ENCODE data around the gene TEX54. TPM values are rescaled to one million over a fixed set of nuclear protein-coding genes. Genes with fewer than 3 reads are reported as not detected.

TEX54 gene
- total and polyA plus RNA-seq, 2 of the 13 experiments (the other 11 are each of a cell fraction or from before 2014, with no cell fraction given) = not detected

GRCh38 chr11:62787005-62787759 lies 45.5 kb downstream of the TEX54 start, which contains the start of gene TMEM179B (continued):
- TF ChIP-seq ZBTB34 (CRISPR knock-in tag; IDR thresholded peaks at IDR 0.05) (peak; percentile 85; the same call in 1 of the 2 replicates), PRDM4 (CRISPR knock-in tag; IDR thresholded peaks at IDR 0.05; ENCODE audit: borderline replicate concordance) (no peak), SP4 (CRISPR knock-in tag; IDR thresholded peaks at IDR 0.05) (peak; percentile 94), ZBTB3 (CRISPR knock-in tag; IDR thresholded peaks at IDR 0.05; ENCODE audit: borderline replicate concordance, low read depth) (peak; percentile 78; the same call in 1 of the 2 replicates), PAWR (CRISPR knock-in tag; IDR thresholded peaks at IDR 0.05; ENCODE audit: borderline replicate concordance) (no peak), ZFYVE20 (CRISPR knock-in tag; IDR thresholded peaks at IDR 0.05; ENCODE audit: borderline replicate concordance, low read depth) (peak; percentile 66; the same call in 1 of the 2 replicates), RFXANK (CRISPR knock-in tag; IDR thresholded peaks at IDR 0.05) (peak; percentile 41; the same call in 1 of the 2 replicates), BATF2 (CRISPR knock-in tag; IDR thresholded peaks at IDR 0.05) (peak; percentile 93; the same call in 1 of the 2 replicates), ZNF543 (CRISPR knock-in tag; IDR thresholded peaks at IDR 0.05) (peak; percentile 67), HNF1B (CRISPR knock-in tag; IDR thresholded peaks at IDR 0.05) (peak; percentile 98), FOXO1 (CRISPR knock-in tag; IDR thresholded peaks at IDR 0.05) (peak; percentile 58; the same call in 1 of the 2 replicates), ZSCAN9 (CRISPR knock-in tag; IDR thresholded peaks at IDR 0.05; ENCODE audit: borderline replicate concordance) (peak; percentile 72; the same call in 1 of the 2 replicates), NFKBIZ (CRISPR knock-in tag; IDR thresholded peaks at IDR 0.05) (0 out of 2 replicates have a peak, but pooled peaks have one; percentile 62), MATR3 (CRISPR knock-in tag; IDR thresholded peaks at IDR 0.05) (no peak), BHLHE40 (IDR thresholded peaks at IDR 0.05; ENCODE audit: low read length) (no peak), SRSF1 (optimal IDR thresholded peaks at IDR 0.05; ENCODE audit: low read depth, low read length) (peak; percentile 45), ZNF773 (CRISPR knock-in tag; IDR thresholded peaks at IDR 0.05; ENCODE audit: borderline replicate concordance) (no peak), THAP8 (CRISPR knock-in tag; IDR thresholded peaks at IDR 0.05; ENCODE audit: borderline replicate concordance) (peak; percentile 97), ZMAT5 (CRISPR knock-in tag; IDR thresholded peaks at IDR 0.05; ENCODE audit: borderline replicate concordance, low read depth) (no peak), RCOR2 (CRISPR knock-in tag; IDR thresholded peaks at IDR 0.05) (peak; percentile 67; the same call in 1 of the 2 replicates), HNF4A (CRISPR knock-in tag; IDR thresholded peaks at IDR 0.05) (no peak), WIZ (CRISPR knock-in tag; IDR thresholded peaks at IDR 0.05) (peak; percentile 87), ATAD3A (CRISPR knock-in tag; IDR thresholded peaks at IDR 0.05) (peak; percentile 5; the same call in 1 of the 2 replicates)
